Activated naive CD4-positive, alpha-beta T cell treated with anti-CD3 and anti-CD28 coated beads, Interleukin-2, amount 50 U/mL, for 72 hours (primary cell): Measurements from ENCODE around the gene DLG3. TPM values are rescaled to one million over a fixed set of nuclear protein-coding genes. Genes with fewer than 3 reads are reported as not detected.
"Not testable (repeated sequence)": the region's sequence is repeated elsewhere in the genome, so short reads cannot be mapped to it uniquely, and the experiment has no call there.

Source experiments
- ATAC-seq, 2 donors: fragments of 150-1000 bp; cut with Tn5 transposase; 2 replicates each; pipeline ENCODE4 v1.10.0; 2021; ENCODE audit warnings: mild to moderate bottlenecking in 2 of 2, moderate library complexity in 2 of 2
- DNase-seq, 2 donors: peaks; one replicate each; pipeline ENCODE4 v3.0.0; 2021 to 2022; ENCODE audit warnings: low spot score in 2 of 2
- H3K27ac Mint-ChIP-seq, 2 donors: one replicate each; pipeline ENCODE4 v1.8.0; 2022; ENCODE audit warnings: mild to moderate bottlenecking in 2 of 2, mixed read lengths in 2 of 2
- H3K36me3 Mint-ChIP-seq, 2 donors: one replicate each; pipeline ENCODE4 v1.8.0; 2022; ENCODE audit warnings: mixed read lengths in 2 of 2
- H3K9me3 Mint-ChIP-seq, 2 donors: one replicate each; pipeline ENCODE4 v1.8.0; 2022; ENCODE audit warnings: mixed read lengths in 2 of 2
- total RNA-seq, 2 donors: library from RNA; stranded (reverse); gene quantifications; one replicate each; pipeline ENCODE4 v1.2.3, GENCODE V29; 2022

Gene DLG3
- 10 to 100 TPM in 1 of 2 donors, 1 to 10 TPM in 1; 7.9 to 27.0 TPM for total RNA-seq

DNA sequence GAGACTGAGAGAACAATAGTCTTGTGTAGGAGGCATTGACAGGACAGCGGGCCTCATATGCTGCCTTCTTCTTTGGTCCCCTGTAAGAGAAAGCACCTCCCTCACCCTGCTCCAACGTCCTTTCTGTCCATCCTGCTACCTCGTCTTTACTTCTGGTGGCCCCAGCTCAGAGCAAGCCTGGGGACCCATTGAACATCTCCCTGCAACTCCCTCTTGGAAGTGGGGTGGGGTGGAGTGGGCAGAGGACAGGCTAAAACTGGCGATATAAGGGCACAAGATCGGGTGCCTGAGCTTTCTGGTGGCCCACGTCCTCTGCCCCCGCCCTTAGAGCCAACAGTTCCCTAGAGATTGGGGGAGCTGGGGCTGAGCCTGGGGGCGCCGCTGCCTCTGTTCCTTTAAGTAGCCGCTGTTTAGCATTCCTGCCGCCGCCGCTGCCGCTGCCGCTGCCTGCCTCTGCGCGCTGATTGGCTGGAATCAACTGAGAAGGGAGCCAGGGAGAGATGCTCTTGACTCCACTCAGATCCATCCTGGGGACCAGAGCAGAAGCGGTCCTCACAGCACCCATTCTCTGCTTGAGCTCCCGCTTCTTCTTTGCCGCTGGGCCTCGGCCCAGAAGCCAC, at the start of gene DLG3:
Gene DLG3, plus strand, starts transcription at position 510 of the 620 bp plus-strand sequence. CDS start 367 bp downstream, outside the sequence.
- Mint-ChIP-seq H3K36me3 (no peaks in the 10 kb centered on the region), H3K27ac (no peak within 1 kb of the TSS), H3K9me3 (no peaks in the 10 kb centered on the region)
- peak in 1 of 2 donors; percentile 68 for ATAC-seq
- no peak for DNase-seq

- Mint-ChIP-seq H3K36me3 (peaks cover 0 to 6% of the 10 kb centered on the region in 2 donors), H3K27ac (no peak overlapping the region), H3K9me3 (no peaks in the 10 kb centered on the region)
- no peak for ATAC-seq
- DNase-seq, result no peak
Measured at GRCh38 chrX:70398899-70399298, 45.7 kb upstream of the DLG3 start.

GRCh38 chrX:70400181-70400580, 44.5 kb upstream of the DLG3 start:
- not testable (repeated sequence) for H3K27ac Mint-ChIP-seq, ATAC-seq, H3K36me3 Mint-ChIP-seq, H3K9me3 Mint-ChIP-seq, DNase-seq

DNA sequence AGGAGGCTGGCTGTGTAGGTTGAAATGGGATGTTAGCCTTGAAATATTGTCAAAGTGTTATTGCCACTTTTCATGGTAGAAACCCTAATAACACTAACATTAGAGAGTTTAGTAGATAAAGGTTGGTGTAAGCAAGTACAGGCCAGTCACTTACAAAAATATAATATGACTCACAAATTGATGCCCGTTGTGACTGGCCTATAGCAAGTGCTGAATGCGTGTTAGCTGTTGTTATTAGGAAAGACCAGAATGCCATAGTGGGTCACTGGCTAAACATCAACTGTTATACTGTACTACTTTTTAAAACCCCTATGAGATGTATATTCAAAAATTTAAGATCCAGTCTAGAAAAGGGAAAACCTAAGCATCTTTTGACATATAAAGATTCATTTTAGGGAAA, 41.9 kb upstream of the DLG3 start:
- DNase-seq, result no peak
- H3K9me3 Mint-ChIP-seq, result no peaks in the 10 kb centered on the region

GRCh38 chrX:70405003-70405402, 39.6 kb upstream of the DLG3 start:
- Mint-ChIP-seq H3K27ac (no peak overlapping the region), H3K9me3 (no peaks in the 10 kb centered on the region), H3K36me3 (peaks cover 0 to 4% of the 10 kb centered on the region in 2 donors)
- DNase-seq (no peak), ATAC-seq (no peak)

More for the DNA sequence above, 41.9 kb upstream of the DLG3 start:
- no peak overlapping the region for H3K27ac Mint-ChIP-seq
- no peak for ATAC-seq
- H3K36me3 Mint-ChIP-seq, result no peaks in the 10 kb centered on the region

DNA sequence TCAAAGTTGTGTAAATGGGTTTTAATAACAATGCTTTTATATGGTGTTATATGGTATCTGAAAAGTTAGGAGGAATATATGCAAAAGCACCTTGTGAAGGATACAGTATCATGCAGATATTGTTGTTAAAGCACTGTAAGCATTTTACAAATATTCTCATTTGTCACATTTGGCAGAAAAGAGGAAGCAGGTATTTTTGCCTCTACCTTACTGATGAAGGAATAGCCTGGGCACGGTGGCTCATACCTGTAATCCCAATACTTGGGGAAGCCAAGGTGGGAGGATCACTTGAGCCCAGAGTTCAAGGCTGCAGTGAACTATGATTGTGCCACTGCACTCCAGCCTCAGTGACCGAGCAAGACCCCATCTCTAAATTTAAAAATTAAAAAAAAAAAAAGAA, 33.7 kb upstream of the DLG3 start:
- H3K36me3 Mint-ChIP-seq, result peaks cover 0 to 4% of the 10 kb centered on the region in 2 donors
- no peak for ATAC-seq
- H3K27ac Mint-ChIP-seq, result no peak overlapping the region
- H3K9me3 Mint-ChIP-seq, result no peaks in the 10 kb centered on the region
- no peak for DNase-seq

DNA sequence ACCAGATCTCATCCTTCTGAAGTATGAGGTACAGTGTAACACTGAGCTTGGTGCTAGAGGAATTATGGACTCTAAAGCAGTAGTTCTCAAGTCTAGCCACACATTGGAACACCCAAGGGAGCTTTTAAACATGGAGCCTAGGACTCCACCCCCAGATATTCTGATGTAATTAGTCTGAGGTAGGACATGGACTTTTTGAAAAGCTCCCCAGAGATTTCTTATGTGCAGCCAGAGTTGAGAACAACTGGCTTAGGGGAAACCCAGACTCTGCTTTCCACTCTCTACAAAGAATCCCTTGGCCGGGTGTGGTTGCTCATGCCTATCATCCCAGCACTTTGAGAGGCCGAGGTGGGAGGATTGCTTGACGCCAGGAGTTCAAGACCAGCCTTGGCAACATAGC, 33.2 kb upstream of the DLG3 start:
- DNase-seq (no peak), ATAC-seq (no peak)
- Mint-ChIP-seq H3K27ac (no peak overlapping the region), H3K9me3 (no peaks in the 10 kb centered on the region), H3K36me3 (peaks cover 0 to 4% of the 10 kb centered on the region in 2 donors)

DNA sequence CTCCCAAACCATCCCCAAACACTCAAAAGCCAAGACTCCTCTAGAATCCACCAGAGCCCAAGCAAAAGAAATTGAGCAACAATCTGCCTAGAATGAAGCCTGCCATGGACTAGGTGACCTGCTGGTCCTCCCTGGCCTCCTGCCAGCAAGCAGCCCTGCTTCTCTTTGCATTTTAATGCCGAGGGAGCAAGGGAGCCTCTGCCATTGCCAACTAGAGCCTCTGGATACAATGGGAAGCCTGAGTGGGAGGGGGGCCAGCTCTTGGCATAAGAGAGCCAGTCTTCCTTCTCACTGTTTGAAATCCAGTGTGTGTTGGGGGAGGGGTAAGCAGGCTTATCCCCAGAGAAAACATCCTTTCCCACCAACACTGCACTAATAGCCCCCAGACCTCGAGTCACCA, 23.0 kb upstream of the DLG3 start:
- no peak for DNase-seq
- ATAC-seq, result no peak
- H3K27ac Mint-ChIP-seq, result no peak overlapping the region
- H3K36me3 Mint-ChIP-seq, result no peaks in the 10 kb centered on the region
- H3K9me3 Mint-ChIP-seq, result no peaks in the 10 kb centered on the region

DNA sequence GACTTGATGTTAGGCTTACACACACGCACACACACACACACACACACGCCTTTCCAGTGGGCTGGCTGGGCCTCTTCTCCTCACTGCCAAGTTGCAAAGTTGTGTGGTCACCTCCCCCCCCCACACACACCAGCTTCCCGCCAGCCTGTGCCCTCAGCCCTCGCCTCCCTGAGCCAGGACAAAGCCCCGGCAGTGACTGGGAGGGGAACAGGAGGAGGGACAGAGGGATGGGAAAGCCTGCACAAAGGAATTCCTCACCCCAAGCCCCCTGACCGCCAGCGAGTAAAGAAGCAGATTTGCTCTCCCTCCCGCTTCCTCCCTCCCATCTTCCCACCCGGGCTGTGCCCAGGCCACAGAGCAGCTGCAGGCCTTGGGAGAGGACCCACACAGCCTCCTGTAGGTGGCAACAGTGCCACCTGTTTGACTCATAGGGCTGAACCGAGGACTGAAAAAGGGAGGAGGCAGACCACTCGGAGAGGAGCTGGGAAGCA, 21.7 kb upstream of the DLG3 start, which contains the start of gene GDPD2:
Gene GDPD2, plus strand, starts transcription at position 464 of the 491 bp plus-strand sequence. CDS start 1,671 bp downstream, outside the sequence.
- Mint-ChIP-seq H3K36me3 (no peaks in the 10 kb centered on the region), H3K27ac (peak within 1 kb of the TSS in 1 of 2 donors; percentile 50), H3K9me3 (no peaks in the 10 kb centered on the region)
- DNase-seq, result no peak
- ATAC-seq, result peak; percentile 31 to 40

GRCh38 chrX:70423936-70424675, 20.5 kb upstream of the DLG3 start:
- ATAC-seq, result no peak
- H3K9me3 Mint-ChIP-seq, result no peaks in the 10 kb centered on the region
- no peak overlapping the region for H3K27ac Mint-ChIP-seq
- no peak for DNase-seq
- no peaks in the 10 kb centered on the region for H3K36me3 Mint-ChIP-seq

GRCh38 chrX:70424801-70425200, 19.8 kb upstream of the DLG3 start:
- H3K36me3 Mint-ChIP-seq, result no peaks in the 10 kb centered on the region
- no peak overlapping the region for H3K27ac Mint-ChIP-seq
- DNase-seq (no peak), ATAC-seq (no peak)
- H3K9me3 Mint-ChIP-seq, result no peaks in the 10 kb centered on the region

GRCh38 chrX:70426286-70427278, 18.1 kb upstream of the DLG3 start:
- Mint-ChIP-seq H3K27ac (no peak overlapping the region), H3K9me3 (no peaks in the 10 kb centered on the region), H3K36me3 (no peaks in the 10 kb centered on the region)
- no peak for DNase-seq
- no peak for ATAC-seq

DNA sequence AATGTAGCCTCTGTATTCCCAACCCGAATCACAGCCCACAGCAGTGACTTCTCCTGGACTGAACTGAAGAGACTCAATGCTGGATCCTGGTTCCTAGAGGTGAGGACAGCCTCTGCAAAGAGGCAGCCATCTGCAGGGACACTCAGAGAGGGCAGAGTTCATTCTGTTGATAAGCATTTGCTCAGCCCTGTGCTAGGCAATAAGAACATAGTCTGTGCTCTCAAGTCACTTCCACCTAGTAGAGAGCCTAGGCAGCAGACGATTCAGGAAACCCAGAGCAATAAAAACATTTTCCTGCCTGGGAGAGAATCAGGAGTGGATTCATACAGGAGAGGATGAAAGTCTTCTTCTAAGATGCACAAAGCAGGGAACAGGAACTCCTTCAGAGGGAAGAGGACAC, 17.3 kb upstream of the DLG3 start:
- no peaks in the 10 kb centered on the region for H3K36me3 Mint-ChIP-seq
- H3K27ac Mint-ChIP-seq, result no peak overlapping the region
- ATAC-seq, result no peak
- no peaks in the 10 kb centered on the region for H3K9me3 Mint-ChIP-seq
- no peak for DNase-seq

DNA sequence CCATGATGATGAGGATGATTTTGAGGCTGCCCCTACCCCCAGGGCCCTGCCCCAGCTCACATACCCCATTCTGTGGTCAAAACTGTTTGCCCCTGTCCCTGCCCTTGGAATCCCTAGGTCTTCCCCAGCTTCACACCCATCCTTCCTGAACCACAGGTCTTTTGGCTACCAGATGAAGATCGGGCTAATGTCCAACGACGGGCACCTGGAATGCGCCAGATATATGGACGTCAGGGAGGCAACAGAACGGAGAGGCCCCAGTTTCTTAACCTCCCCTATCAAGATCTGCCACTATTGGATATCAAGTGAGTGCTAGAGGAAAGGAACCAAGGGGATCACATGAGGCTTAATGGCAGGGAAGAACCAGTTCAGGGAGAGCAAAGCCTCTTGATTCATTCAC, 14.9 kb upstream of the DLG3 start:
- Mint-ChIP-seq H3K9me3 (no peaks in the 10 kb centered on the region), H3K36me3 (no peaks in the 10 kb centered on the region), H3K27ac (no peak overlapping the region)
- ATAC-seq (no peak), DNase-seq (no peak)

GRCh38 chrX:70432936-70433847, 11.4 kb upstream of the DLG3 start:
- Mint-ChIP-seq H3K27ac (peak overlapping the region; percentile 84 to 95), H3K36me3 (no peaks in the 10 kb centered on the region), H3K9me3 (no peaks in the 10 kb centered on the region)
- DNase-seq, result no peak
- ATAC-seq, result no peak
